Ascending aorta (tissue), 2 donors: ENCODE results near the gene ATL2. TPM values are rescaled to one million over a fixed set of nuclear protein-coding genes. Genes with fewer than 3 reads are reported as not detected.

Source experiments
- DNase-seq, 2 donors: peaks; one replicate each; pipeline ENCODE4 v3.0.0-alpha.2; 2019; ENCODE audit warnings: low spot score in 2 of 2
- H3K27ac ChIP-seq, 2 donors: fragments of 200-600 bp; sonication (generic); one replicate each; pipeline ENCODE4 v1.5.1; 2016 to 2017; ENCODE audit warnings: mild to moderate bottlenecking in 1 of 2
- H3K27me3 ChIP-seq: fragments of 200-600 bp; sonication (generic); one replicate; pipeline ENCODE4 v1.5.1; 2017
- H3K36me3 ChIP-seq, 2 donors: fragments of 200-600 bp; sonication (generic); one replicate each; pipeline ENCODE4 v1.5.1; 2016
- H3K4me1 ChIP-seq, 2 donors: fragments of 200-600 bp; sonication (generic); one replicate each; pipeline ENCODE4 v1.5.1; 2016 to 2017; ENCODE audit warnings: mild to moderate bottlenecking in 1 of 2
- H3K4me3 ChIP-seq, 2 donors: fragments of 200-600 bp; sonication (generic); one replicate each; pipeline ENCODE4 v1.5.1; 2016 to 2017; ENCODE audit warnings: mild to moderate bottlenecking in 1 of 2
- H3K9me3 ChIP-seq, 2 donors: fragments of 200-600 bp; sonication (generic); one replicate each; pipeline ENCODE4 v1.5.1; 2016
- intact Hi-C: fragments of 100-400 bp; cut with DNase I; formaldehyde crosslinking; loops from one replicate; pipeline ENCODE4 v1.15.1; 2023
- total RNA-seq: library from RNA; depleted of rRNA; stranded (reverse); fragments of >200 nt; gene quantifications from one replicate; pipeline ENCODE4 v1.1.0, GENCODE V29; 2016
- TF ChIP-seq, protein P1 (sequence below), 3 experiments: fragments of 200-600 bp in 2 of 3; fragments of 450-650 bp in 1 of 3; sonication (generic) in 2 of 3; IDR thresholded peaks; one replicate each; pipeline ENCODE4 v1.5.1; 2016 to 2019; ENCODE audit warnings: antibody characterized with exemption in 3 of 3, mild to moderate bottlenecking in 1 of 3, moderate library complexity in 1 of 3

Gene ATL2
- total RNA-seq, 1 donor from 2014 or later, result 49.1 TPM

DNA sequence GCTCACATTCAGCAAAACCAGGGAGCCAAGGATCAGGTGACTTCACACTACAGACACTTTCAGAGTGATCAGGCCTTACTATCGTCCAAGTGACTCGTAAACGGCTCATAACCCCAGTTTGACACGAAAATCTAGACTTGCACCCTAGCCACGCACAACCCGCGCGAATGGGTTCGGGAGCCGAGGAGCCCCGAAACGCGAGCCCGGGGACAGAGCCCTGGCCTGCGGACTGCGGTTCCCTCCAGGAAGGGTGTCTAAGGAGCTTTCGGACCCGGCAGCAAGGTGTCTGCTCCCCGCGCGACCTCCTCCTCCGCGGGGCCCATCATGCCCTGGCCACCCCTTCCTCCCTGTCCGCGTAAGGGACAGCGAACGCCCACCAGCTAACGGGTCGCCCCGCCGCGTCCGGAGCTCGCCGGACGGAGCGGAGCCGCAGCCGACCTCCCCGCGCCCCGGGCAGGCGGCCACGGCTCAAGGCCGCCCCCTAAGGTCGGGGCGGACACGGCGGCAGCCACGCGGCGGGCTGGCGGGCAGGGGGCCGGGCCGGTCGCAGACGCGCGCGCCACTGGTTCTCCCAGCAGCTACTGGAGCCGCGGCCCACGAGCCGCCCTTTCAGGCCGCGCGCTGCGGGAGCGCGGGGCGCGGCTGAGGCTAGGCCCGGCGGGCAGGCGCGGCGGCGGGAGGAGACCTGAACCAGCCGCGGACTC, 575 bp downstream of the ATL2 start:
- Histone ChIP-seq H3K4me1 (peaks cover 0 to 24% of the 10 kb centered on the region in 2 donors), H3K4me3 (peak overlapping the region; percentile 77 to 86), H3K27me3 (no peaks in the 10 kb centered on the region), H3K36me3 (no peaks in the 10 kb centered on the region), H3K27ac (peak overlapping the region; percentile 94 to 97), H3K9me3 (no peaks in the 10 kb centered on the region)
- TF ChIP-seq, protein P1, sequence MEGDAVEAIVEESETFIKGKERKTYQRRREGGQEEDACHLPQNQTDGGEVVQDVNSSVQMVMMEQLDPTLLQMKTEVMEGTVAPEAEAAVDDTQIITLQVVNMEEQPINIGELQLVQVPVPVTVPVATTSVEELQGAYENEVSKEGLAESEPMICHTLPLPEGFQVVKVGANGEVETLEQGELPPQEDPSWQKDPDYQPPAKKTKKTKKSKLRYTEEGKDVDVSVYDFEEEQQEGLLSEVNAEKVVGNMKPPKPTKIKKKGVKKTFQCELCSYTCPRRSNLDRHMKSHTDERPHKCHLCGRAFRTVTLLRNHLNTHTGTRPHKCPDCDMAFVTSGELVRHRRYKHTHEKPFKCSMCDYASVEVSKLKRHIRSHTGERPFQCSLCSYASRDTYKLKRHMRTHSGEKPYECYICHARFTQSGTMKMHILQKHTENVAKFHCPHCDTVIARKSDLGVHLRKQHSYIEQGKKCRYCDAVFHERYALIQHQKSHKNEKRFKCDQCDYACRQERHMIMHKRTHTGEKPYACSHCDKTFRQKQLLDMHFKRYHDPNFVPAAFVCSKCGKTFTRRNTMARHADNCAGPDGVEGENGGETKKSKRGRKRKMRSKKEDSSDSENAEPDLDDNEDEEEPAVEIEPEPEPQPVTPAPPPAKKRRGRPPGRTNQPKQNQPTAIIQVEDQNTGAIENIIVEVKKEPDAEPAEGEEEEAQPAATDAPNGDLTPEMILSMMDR (IDR thresholded peaks at IDR 0.05), result peak in 2 of 3 experiments; percentile 28 to 81
- intact Hi-C loops, result loop anchor here (2.0 to 5.0 kb wide), 4 partner anchors 91 to 374 kb away; partner anchors contain the start of genes HNRNPLL and SRSF7
- peak in 1 of 2 donors; percentile 80 for DNase-seq

DNA sequence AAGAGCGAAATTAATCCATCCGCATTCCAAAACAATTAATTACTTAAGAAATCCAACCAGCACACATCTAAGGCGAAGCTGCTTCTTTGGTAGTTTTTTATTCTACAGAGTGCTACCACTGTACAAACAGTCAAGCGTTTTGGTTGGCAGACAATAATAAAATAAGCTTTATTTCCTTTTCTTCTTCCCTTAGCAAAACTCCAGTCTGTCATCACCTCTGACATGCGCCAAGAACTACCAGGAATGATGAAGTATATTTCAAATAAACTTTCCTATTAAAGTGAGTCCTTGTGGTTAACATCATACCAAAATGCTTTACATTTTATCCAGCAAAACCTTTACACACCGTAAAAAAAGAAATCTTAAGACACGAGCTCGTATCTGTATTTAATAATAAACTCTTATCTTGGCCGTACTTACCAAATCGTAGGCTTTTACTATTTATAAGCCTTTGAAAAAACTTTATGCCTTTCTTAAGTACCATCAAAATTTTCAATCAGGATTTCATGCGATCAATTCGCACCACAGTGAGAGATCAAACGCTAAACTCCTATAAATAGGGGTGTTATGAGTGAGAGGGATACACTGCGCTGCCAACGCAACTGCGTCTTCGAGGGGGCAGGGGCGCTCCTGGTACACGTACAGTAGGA, 1.3 kb downstream of the ATL2 start:
- Histone ChIP-seq H3K4me3 (peak overlapping the region; percentile 77 to 86), H3K4me1 (peaks cover 0 to 24% of the 10 kb centered on the region in 2 donors), H3K27me3 (no peaks in the 10 kb centered on the region), H3K27ac (peak overlapping the region; percentile 94 to 97), H3K36me3 (no peaks in the 10 kb centered on the region), H3K9me3 (no peaks in the 10 kb centered on the region)
- intact Hi-C loops, result loop anchor here (2.0 to 5.0 kb wide), 4 partner anchors 91 to 375 kb away; partner anchors contain the start of genes HNRNPLL and SRSF7
- peak in 1 of 2 donors; percentile 18 for DNase-seq
- TF ChIP-seq, protein P1 (IDR thresholded peaks at IDR 0.05), result no peak

DNA sequence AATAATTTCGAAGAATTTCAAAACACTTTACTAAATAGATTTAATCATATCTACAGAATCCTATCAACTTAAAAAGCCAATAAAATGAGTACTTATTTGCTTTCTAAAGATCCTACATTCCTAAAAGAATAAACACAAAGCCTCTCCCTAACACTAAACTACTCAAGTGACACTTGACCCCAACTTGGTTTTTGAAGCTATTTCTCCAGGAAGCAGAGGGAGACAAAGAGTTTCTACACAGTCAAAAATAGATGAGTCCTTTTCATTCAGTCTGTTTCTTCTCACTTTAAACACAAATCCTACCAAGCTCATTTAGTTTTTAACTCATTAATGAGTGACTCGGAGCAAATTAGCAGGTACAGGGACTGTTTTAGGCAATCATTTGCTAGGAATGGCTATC, 2.1 kb downstream of the ATL2 start:
- intact Hi-C loops, result loop anchor here (5.0 kb wide), 1 partner anchor 92 kb away; no protein-coding TSS in a partner anchor
- Histone ChIP-seq H3K4me1 (peaks cover 0 to 24% of the 10 kb centered on the region in 2 donors), H3K36me3 (no peaks in the 10 kb centered on the region), H3K4me3 (peak overlapping the region; percentile 77 to 86), H3K27ac (no peak overlapping the region), H3K9me3 (no peaks in the 10 kb centered on the region), H3K27me3 (no peaks in the 10 kb centered on the region)
- TF ChIP-seq, protein P1 (IDR thresholded peaks at IDR 0.05), result no peak
- no peak for DNase-seq

DNA sequence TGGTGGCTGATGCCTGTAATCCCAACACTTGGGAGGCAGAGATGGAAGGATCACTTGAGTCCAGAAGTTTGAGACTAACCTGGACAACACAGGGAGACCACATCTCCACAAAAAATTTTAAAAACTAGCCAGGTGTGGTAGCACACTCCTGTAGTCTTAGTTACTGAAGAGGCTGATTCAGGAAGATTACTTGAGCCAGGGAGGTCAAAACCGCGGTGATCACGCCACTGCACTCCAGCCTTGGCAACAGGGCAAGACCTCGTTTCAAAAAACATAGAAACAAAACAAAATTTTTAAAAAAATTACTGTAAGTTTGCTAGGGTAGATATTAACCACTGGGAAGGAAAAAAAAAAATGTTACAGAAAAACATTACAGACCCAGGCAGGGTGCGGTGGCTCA, 5.8 kb downstream of the ATL2 start:
- Histone ChIP-seq H3K27ac (no peak overlapping the region), H3K4me3 (no peak overlapping the region), H3K27me3 (no peaks in the 10 kb centered on the region), H3K9me3 (no peaks in the 10 kb centered on the region), H3K4me1 (peaks cover 0 to 26% of the 10 kb centered on the region in 2 donors), H3K36me3 (no peaks in the 10 kb centered on the region)
- intact Hi-C loops, result no loop called here
- TF ChIP-seq, protein P1 (IDR thresholded peaks at IDR 0.05), result no peak
- DNase-seq, result no peak

DNA sequence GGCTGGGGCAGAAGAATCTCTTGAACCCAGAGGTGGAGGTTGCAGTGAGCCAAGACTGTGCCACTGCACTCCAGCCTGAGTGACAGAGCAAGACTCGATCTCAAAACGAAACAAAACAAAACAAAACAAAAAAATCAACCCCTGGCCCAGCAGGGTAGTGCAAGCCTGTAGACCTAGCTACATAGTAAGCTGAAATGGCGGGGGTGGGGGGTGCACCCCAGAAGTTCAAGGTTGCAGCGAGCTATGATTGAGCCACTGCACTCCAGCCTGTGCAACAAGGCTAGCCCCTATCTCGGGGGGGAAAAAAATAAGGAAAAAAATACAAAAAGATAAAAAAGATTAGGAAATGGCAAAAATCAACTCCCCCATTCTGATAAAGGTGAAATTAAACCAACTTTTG, 6.4 kb downstream of the ATL2 start:
- no peaks in the 10 kb centered on the region for H3K27me3 ChIP-seq
- H3K4me3 ChIP-seq, result no peak overlapping the region
- intact Hi-C loops, result no loop called here
- TF ChIP-seq, protein P1 (IDR thresholded peaks at IDR 0.05), result no peak
- no peaks in the 10 kb centered on the region for H3K36me3 ChIP-seq
- DNase-seq, result no peak
- H3K4me1 ChIP-seq, result peaks cover 4 to 27% of the 10 kb centered on the region in 2 donors
- no peaks in the 10 kb centered on the region for H3K9me3 ChIP-seq
- H3K27ac ChIP-seq, result no peak overlapping the region
